ENCODE results near the gene ZNFX1. TPM values are rescaled to one million over a fixed set of nuclear protein-coding genes. Genes with fewer than 3 reads are reported as not detected.

ZNFX1 gene
- total RNA-seq, 1 experiment from 2014 or later, result 11.0 TPM

GRCh38 chr20:49248879-49249665 is 28.8 kb downstream of the ZNFX1 start (continued):
- TF ChIP-seq ARID4B (CRISPR knock-in tag; IDR thresholded peaks at IDR 0.05; ENCODE audit: borderline replicate concordance), result no peak

- ATAC-seq, result no peak
- TF ChIP-seq ZNF138 (CRISPR knock-in tag; conservative IDR thresholded peaks at IDR 0.05), result no peak
- no peak for TF ChIP-seq USF1 (CRISPR knock-in tag; IDR thresholded peaks at IDR 0.05)
- TF ChIP-seq NR2C2 (CRISPR knock-in tag; IDR thresholded peaks at IDR 0.05), result no peak
- TF ChIP-seq KAT7 (CRISPR knock-in tag; IDR thresholded peaks at IDR 0.05; ENCODE audit: borderline replicate concordance), result no peak
- no peak for TF ChIP-seq ZNF232 (CRISPR knock-in tag; IDR thresholded peaks at IDR 0.05)
- TF ChIP-seq ZNF425 (CRISPR knock-in tag; conservative IDR thresholded peaks at IDR 0.05), result no peak
- no peak for TF ChIP-seq SOX15 (CRISPR knock-in tag; IDR thresholded peaks at IDR 0.05)
- TF ChIP-seq ZNF512 (CRISPR knock-in tag; IDR thresholded peaks at IDR 0.05; ENCODE audit: borderline replicate concordance), result no peak
- no peak for TF ChIP-seq ZNF121 (CRISPR knock-in tag; IDR thresholded peaks at IDR 0.05)
- no peak for TF ChIP-seq ATF3 (CRISPR knock-in tag; conservative IDR thresholded peaks at IDR 0.05)
- no peak for TF ChIP-seq JUN (CRISPR knock-in tag; IDR thresholded peaks at IDR 0.05)
- TF ChIP-seq ZBTB21 (CRISPR knock-in tag; IDR thresholded peaks at IDR 0.05; ENCODE audit: borderline replicate concordance), result no peak
- no peak for TF ChIP-seq FOXK1 (CRISPR knock-in tag; IDR thresholded peaks at IDR 0.05)
- TF ChIP-seq HMGXB4 (CRISPR knock-in tag; IDR thresholded peaks at IDR 0.05), result no peak
- TF ChIP-seq FOXP1 (CRISPR knock-in tag; IDR thresholded peaks at IDR 0.05; ENCODE audit: borderline replicate concordance), result no peak
- no peak for TF ChIP-seq RORB (CRISPR knock-in tag; IDR thresholded peaks at IDR 0.05)
- POLR2A ChIA-PET, result interaction anchor here (0.7 kb wide), 1 partner anchor 24 kb away, joined by 3 read pairs; no protein-coding TSS in a partner anchor
- H3K36me3 Mint-ChIP-seq, result peaks cover 56% of the 10 kb centered on the region
- H3K4me3 Mint-ChIP-seq, result no peak overlapping the region
- H3K27ac Mint-ChIP-seq, result no peak overlapping the region; the same call in 1 of the 2 replicates
- H3K4me1 Mint-ChIP-seq, result no peaks in the 10 kb centered on the region
- no peak for DNase-seq (ENCODE audit: low spot score)
- H3K27me3 Mint-ChIP-seq (ENCODE audit: low read depth), result no peaks in the 10 kb centered on the region
- H3K9me3 Mint-ChIP-seq, result no peaks in the 10 kb centered on the region
- CTCF ChIA-PET, result interaction anchor here (2.7 kb wide), 1 partner anchor 70 kb away, joined by 7 read pairs; no protein-coding TSS in a partner anchor
Measured at GRCh38 chr20:49248301-49248700, 29.6 kb downstream of the ZNFX1 start.

Measured in WTC11 (cell line).